A549 (cell line): ENCODE data around the gene GINS1. TPM values are rescaled to one million over a fixed set of nuclear protein-coding genes. Genes with fewer than 3 reads are reported as not detected.

Experiments
- ATAC-seq, 2 experiments: fragments of 200-7000 bp in 1 of 2; fragments of >200 bp in 1 of 2; cut with Nextera tagmentation in 1 of 2; cut with Tn5 transposase in 1 of 2; 3 replicates each; pipeline versions ENCODE4 v1.8.0 to v1.9.1; 2018 to 2020; ENCODE audit warnings: mild to moderate bottlenecking in 1 of 2, moderate library complexity in 1 of 2
- CTCF ChIA-PET: fragments of 300-600 bp; sonication (Branson Sonifier 250); formaldehyde crosslinking; extraction: SDS; loops from one replicate; lab custom pipeline; 2021; ENCODE audit warnings: antibody characterized with exemption, inconsistent platforms; lab: Yijun Ruan, JAX
- POLR2A ChIA-PET: fragments of 350-600 bp; formaldehyde crosslinking; extraction: SDS; loops from one replicate; lab custom pipeline; 2021; ENCODE audit warnings: antibody characterized with exemption, inconsistent platforms; lab: Yijun Ruan, JAX
- DNase-seq, 2 experiments: peaks; one replicate each; pipeline versions ENCODE4 v3.0.0 to v3.0.0-alpha.2; 2011 to 2016; ENCODE audit warnings: low read depth in 1 of 2, low spot score in 1 of 2
- FAIRE-seq: peaks from 2 replicates; lab custom pipeline; 2011; peaks lifted over from hg19 to GRCh38; lab: Jason Lieb, UNC
- H3K27ac ChIP-seq, 2 experiments: fragments of >200 bp; sonication (Bioruptor Twin); formaldehyde crosslinking; 3 replicates each; pipeline ENCODE4 v1.5.1; 2016 to 2017
- H3K4me1 ChIP-seq: fragments of >200 bp; sonication (Bioruptor Twin); formaldehyde crosslinking; 3 replicates; pipeline ENCODE4 v1.6.1; 2016
- H3K4me2 ChIP-seq: fragments of >200 bp; sonication (Bioruptor Twin); formaldehyde crosslinking; 3 replicates; pipeline ENCODE4 v1.6.1; 2016
- H3K4me3 ChIP-seq: fragments of >200 bp; sonication (Bioruptor Twin); formaldehyde crosslinking; 3 replicates; pipeline ENCODE4 v1.5.1; 2016
- H3K9me3 ChIP-seq: fragments of >200 bp; sonication (Bioruptor Twin); formaldehyde crosslinking; 3 replicates; pipeline ENCODE4 v1.6.1; 2016
- BHLHE40 ChIP-seq: IDR thresholded peaks from 2 replicates; pipeline ENCODE4 v1.6.1; 2012; ENCODE audit warnings: low read depth, low read length, inconsistent platforms
- CHD4 ChIP-seq: fragments of 200-600 bp; sonication (generic); IDR thresholded peaks from 2 replicates; pipeline ENCODE4 v1.6.1; 2016; ENCODE audit warnings: antibody characterized with exemption, mild to moderate bottlenecking, borderline replicate concordance
- CTCF ChIP-seq: fragments of >200 bp; sonication (Bioruptor Twin); formaldehyde crosslinking; IDR thresholded peaks from 3 replicates; pipeline ENCODE4 v1.5.1; 2016
- FOSB ChIP-seq: fragments of 250-450 bp; sonication (Bioruptor Pico); IDR thresholded peaks from 2 replicates; pipeline ENCODE4 v1.5.0; 2020; ENCODE audit warnings: mild to moderate bottlenecking, moderate library complexity
- FOSL2 ChIP-seq, 2 experiments: fragments of 450-650 bp in 1 of 2; fragments of >200 bp in 1 of 2; sonication (Bioruptor Twin) in 1 of 2; formaldehyde crosslinking; IDR thresholded peaks; 2 replicates each; pipeline versions ENCODE4 v1.5.0 to v1.6.1; 2016 to 2020; ENCODE audit warnings: mild to moderate bottlenecking in 1 of 2, moderate library complexity in 1 of 2
- GATA3 ChIP-seq: IDR thresholded peaks from 2 replicates; pipeline ENCODE4 v1.6.1; 2012; ENCODE audit warnings: borderline replicate concordance
- HEYL ChIP-seq: fragments of 250-450 bp; sonication (Bioruptor Pico); IDR thresholded peaks from 2 replicates; pipeline ENCODE4 v1.8.0; 2021; ENCODE audit warnings: mild to moderate bottlenecking, moderate library complexity
- JUNB ChIP-seq: fragments of >200 bp; sonication (Bioruptor Twin); formaldehyde crosslinking; IDR thresholded peaks from 2 replicates; pipeline ENCODE4 v1.6.1; 2016
- NFE2L2 ChIP-seq: fragments of 150-350 bp; conservative IDR thresholded peaks from 2 replicates; pipeline ENCODE4 v1.6.1; 2014; ENCODE audit warnings: low read length
- NPAS2 ChIP-seq: fragments of 250-450 bp; sonication (Bioruptor Pico); IDR thresholded peaks from 2 replicates; pipeline ENCODE4 v1.8.0; 2022; ENCODE audit warnings: mild to moderate bottlenecking, moderate library complexity, borderline replicate concordance
- NR3C1 ChIP-seq: fragments of >200 bp; sonication (Bioruptor Twin); formaldehyde crosslinking; IDR thresholded peaks from 3 replicates; pipeline ENCODE4 v1.6.1; 2017
- RCOR1 ChIP-seq: fragments of 150-350 bp; IDR thresholded peaks from 2 replicates; pipeline ENCODE4 v1.6.1; 2014; ENCODE audit warnings: antibody characterized with exemption, low read length, low read depth
- SMC3 ChIP-seq: fragments of >200 bp; sonication (Bioruptor Twin); formaldehyde crosslinking; IDR thresholded peaks from 3 replicates; pipeline ENCODE4 v1.6.1; 2018; ENCODE audit warnings: inconsistent platforms
- ZFP36 ChIP-seq: fragments of 450-650 bp; IDR thresholded peaks from 2 replicates; pipeline ENCODE4 v1.6.1; 2014; ENCODE audit warnings: borderline replicate concordance; ENCODE audit not compliant: partially characterized antibody
- ZSCAN20 ChIP-seq: fragments of 250-450 bp; sonication (Bioruptor Pico); IDR thresholded peaks from 2 replicates; pipeline ENCODE4 v1.8.0; 2022; ENCODE audit warnings: mild to moderate bottlenecking, moderate library complexity
- WGBS: methylation state at CpG from one replicate; pipeline ENCODE4 v1.1.6; 2017; ENCODE audit errors: missing lambda C conversion rate; 5-methylcytosine and 5-hydroxymethylcytosine counted together
- polyA plus RNA-seq, 4 experiments: library from polyadenylated mRNA; depleted of rRNA in 3 of 4; stranded (reverse); fragments of >200 nt; fragmentation: RNase III in 1 of 4; extraction: RNeasy Plus Mini Kit Qiagen cat#74134 plus additional on column Dnase treatment in 1 of 4; gene quantifications; 2 replicates in 3 of 4; 3 replicates in 1 of 4; pipeline ENCODE4 v1.2.3, GENCODE V29; 2011 to 2017
- TF ChIP-seq, protein P1 (sequence below): fragments of 250-450 bp; sonication (Bioruptor Pico); IDR thresholded peaks from 2 replicates; pipeline ENCODE4 v1.5.0; 2020; ENCODE audit warnings: low read depth, mild to moderate bottlenecking, moderate library complexity
- TF ChIP-seq, protein P2 (sequence below): fragments of 150-350 bp; IDR thresholded peaks from 2 replicates; pipeline ENCODE4 v1.6.1; 2014; ENCODE audit warnings: low read depth, mild to moderate bottlenecking, low read length

GINS1 gene
- polyA plus RNA-seq, 2 of the 4 experiments (the other 2 are of a cell fraction), result 34.2 to 46.4 TPM

DNA sequence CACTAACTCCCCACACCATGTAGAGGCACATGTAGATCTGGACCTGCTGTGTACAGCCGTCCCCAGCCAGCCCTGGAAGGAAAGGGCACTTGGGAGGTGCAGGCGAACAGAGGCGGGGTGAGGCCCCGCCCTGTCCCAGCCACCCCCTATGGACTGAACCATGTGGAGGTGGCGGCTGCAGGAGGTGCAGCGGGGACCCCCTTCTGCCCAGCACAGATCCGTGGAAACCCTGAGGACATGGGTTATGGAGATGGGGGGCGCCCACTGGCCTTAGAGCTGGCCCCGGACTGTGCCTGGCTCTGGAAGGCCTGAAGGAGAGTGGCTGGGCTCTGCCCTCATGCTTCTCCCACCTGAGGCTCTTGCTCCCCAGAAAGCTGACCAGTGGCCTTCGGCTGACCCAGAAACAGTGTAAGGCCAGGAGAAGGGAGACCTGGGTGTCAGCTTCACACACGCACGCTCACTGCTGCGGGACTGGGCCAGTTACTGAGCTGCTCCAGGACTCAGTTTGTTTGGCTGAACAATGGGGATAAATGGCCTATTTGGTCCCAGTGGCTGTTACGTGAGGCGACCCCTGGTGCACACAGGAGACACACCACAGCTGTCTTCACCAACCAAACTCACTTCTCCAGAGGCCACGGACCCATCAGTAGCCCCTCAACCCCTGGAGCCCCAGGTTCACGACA, 87.2 kb downstream of the GINS1 start:
- 88% methylated on average over 15 of the region's 17 CpGs for WGBS
- FAIRE-seq (no peak), DNase-seq (no peak), ATAC-seq (no peak)
- no peak overlapping the region for H3K4me2 ChIP-seq
- CTCF ChIA-PET, result interaction anchor here (0.7 to 1.7 kb wide), 3 partner anchors 15 to 28 kb away, joined by 3 to 5 read pairs (median 3); no protein-coding TSS in a partner anchor
- no peak overlapping the region for H3K27ac ChIP-seq
- H3K4me3 ChIP-seq, result no peak overlapping the region
- no peaks in the 10 kb centered on the region for H3K4me1 ChIP-seq
- H3K9me3 ChIP-seq, result no peaks in the 10 kb centered on the region
- no peak for TF ChIP-seq JUNB
- no peak for TF ChIP-seq FOSL2 (IDR thresholded peaks at IDR 0.05)
- TF ChIP-seq FOSL2 (CRISPR knock-in tag; IDR thresholded peaks at IDR 0.05), result no peak
- TF ChIP-seq ZFP36, result no peak
- TF ChIP-seq NPAS2 (CRISPR knock-in tag), result no peak
- TF ChIP-seq FOSB (CRISPR knock-in tag), result no peak
- TF ChIP-seq SMC3, result no peak
- TF ChIP-seq CHD4, result no peak
- TF ChIP-seq RCOR1, result no peak
- TF ChIP-seq GATA3, result no peak
- TF ChIP-seq NR3C1, result no peak
- TF ChIP-seq HEYL (CRISPR knock-in tag), result no peak
- no peak for TF ChIP-seq BHLHE40
- no peak for TF ChIP-seq NFE2L2
- no peak for TF ChIP-seq ZSCAN20 (CRISPR knock-in tag)
- POLR2A ChIA-PET, result no interaction called here

DNA sequence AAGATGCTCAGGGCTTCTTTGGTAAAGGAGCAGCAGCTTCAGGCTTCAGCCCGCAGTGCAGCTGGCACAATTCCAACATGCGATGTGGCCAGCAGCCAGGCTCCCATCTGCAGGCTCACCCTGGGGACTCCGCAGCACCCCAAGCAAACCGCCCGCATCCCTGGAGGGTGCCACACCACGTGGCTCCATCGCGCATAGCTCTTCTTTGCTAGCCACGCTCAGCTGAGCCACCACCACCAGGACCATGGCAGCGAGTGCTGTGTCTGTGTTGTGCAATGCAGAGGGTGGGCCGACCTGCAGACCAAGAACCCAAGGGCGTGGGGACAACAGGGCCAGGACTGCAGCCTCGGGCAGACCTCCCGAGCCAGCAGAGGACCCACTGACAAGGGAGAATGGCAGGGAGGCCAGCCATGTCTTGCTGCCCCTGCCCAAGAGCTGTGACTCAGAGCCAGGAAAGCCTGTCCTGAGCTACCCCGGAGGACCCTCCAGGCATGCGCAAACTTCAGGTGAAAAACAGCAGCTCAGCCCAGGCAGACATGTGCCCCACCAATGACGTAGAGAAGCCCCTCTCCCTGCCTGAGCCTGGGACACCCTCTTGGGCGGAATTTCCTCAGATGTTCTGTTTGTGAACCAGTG, 87.8 kb downstream of the GINS1 start:
- Histone ChIP-seq H3K27ac (no peak overlapping the region), H3K4me2 (no peak overlapping the region), H3K4me3 (no peak overlapping the region), H3K9me3 (no peaks in the 10 kb centered on the region), H3K4me1 (no peaks in the 10 kb centered on the region)
- CTCF ChIA-PET, result interaction anchor here (0.7 to 1.7 kb wide), 5 partner anchors 11 to 43 kb away, joined by 3 to 5 read pairs (median 3); no protein-coding TSS in a partner anchor
- 93% methylated on average over 18 of the region's 18 CpGs for WGBS
- ATAC-seq, result no peak
- DNase-seq, result no peak
- no peak for FAIRE-seq
- POLR2A ChIA-PET, result no interaction called here
- TF ChIP-seq FOSL2 (IDR thresholded peaks at IDR 0.05) (no peak), FOSL2 (CRISPR knock-in tag; IDR thresholded peaks at IDR 0.05) (no peak), GATA3 (no peak), CTCF (no peak)
- TF ChIP-seq, protein P1, sequence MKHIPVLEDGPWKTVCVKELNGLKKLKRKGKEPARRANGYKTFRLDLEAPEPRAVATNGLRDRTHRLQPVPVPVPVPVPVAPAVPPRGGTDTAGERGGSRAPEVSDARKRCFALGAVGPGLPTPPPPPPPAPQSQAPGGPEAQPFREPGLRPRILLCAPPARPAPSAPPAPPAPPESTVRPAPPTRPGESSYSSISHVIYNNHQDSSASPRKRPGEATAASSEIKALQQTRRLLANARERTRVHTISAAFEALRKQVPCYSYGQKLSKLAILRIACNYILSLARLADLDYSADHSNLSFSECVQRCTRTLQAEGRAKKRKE (CRISPR knock-in tag), result no peak
- TF ChIP-seq, protein P2, sequence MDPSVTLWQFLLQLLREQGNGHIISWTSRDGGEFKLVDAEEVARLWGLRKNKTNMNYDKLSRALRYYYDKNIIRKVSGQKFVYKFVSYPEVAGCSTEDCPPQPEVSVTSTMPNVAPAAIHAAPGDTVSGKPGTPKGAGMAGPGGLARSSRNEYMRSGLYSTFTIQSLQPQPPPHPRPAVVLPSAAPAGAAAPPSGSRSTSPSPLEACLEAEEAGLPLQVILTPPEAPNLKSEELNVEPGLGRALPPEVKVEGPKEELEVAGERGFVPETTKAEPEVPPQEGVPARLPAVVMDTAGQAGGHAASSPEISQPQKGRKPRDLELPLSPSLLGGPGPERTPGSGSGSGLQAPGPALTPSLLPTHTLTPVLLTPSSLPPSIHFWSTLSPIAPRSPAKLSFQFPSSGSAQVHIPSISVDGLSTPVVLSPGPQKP, result no peak
